Amniotic stem cell (primary cell): ENCODE data around the gene GIMAP6.
"Not testable (repeated sequence)": the region's sequence is repeated elsewhere in the genome, so short reads cannot be mapped to it uniquely, and the experiment has no call there.

Experiments
- DNase-seq: peaks from one replicate; lab custom pipeline; 2025; lab: John Stamatoyannopoulos, UW

Gene GIMAP6

DNA sequence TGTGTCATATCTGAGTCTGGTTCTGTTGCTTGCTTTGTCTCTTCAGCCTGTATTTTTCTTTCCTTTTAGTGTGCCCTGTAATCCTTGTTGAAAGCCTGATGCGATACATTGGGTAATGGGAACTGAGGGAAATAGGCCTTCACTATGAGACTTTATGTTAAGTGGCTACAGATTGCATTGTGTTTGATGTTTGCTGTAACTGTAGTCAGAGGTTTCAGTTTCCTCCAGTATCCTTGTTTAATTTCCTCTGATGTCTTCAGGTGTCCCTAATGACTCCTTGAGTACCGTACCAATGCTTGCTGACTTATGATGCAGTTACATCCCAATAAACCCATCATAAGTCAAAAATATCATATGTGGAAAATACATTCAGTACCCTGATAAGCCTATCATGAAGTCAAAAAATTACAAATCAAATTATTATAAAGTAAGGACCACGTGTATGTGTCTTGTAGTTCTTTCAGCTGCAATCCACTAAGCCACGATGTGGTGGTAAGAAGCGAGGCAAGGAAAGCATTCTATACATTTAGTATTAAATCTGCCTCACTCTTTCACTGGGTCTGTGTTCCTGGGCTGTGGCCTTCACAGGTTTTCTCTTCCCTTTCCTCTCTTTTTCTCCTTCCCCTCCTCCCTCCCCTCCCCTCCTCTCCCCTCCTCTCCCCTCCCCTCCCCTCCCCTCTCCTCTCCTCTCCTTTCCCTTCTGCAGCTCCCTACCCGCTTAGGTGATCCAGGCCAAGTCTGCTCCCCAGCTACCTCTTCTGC, 13.3 kb upstream of the GIMAP6 start:
- DNase-seq = no peak

DNA sequence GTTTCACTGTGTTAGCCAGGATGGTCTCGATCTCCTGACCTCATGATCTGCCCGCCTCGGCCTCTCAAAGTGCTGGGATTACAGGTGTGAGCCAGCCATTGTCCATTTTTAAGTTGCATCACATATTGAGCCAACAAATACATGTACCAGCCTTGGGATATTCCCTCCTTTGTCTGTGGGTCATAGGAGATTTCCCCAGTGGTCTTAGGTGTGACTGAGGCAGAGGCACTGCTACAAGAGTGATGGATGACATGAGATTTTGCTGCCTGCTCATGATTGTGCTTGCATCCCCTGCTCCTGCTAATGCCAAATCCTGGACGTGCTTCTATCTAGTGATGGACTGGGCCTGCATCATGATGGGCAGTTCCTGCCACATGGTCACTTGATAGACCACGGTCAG, 10.7 kb upstream of the GIMAP6 start:
- no peak for DNase-seq

DNA sequence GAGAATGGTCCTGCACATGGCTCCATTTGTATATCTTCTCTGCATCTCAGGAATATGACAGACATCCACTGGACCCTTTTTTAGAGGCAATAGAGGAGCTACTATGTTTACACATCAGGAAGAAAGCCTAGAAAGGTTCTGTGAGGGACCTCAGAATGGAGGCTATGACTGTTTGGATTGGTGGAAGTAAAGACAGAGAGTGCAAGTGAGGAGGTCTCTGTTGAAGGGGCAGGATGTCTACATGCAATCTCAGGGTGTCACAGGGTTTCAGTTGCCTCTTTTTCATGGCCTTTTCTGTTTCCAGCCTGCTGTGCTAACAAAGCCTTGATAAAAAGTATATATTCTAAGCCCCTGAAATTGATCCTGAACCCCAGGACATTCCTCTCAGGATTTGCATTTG, 9.7 kb upstream of the GIMAP6 start:
- no peak for DNase-seq

DNA sequence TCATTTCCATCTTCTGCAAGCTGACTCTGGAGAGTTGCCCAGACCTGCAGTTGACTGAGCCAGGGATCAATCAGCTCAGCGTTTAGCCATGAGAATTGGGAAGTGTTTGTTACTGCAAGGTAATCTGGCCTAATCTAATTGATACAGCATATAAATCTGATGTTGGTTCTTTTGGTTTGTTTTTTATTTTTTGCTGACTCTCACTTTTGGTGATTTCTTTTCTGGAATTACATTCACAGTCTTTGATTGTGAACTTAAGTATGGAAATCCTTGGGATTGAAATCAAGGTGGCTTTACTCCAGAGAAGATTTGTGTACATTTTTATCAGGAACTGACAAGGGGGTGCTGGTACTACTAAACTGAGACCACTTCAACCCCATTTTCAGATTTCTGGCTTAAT, 1.7 kb upstream of the GIMAP6 start:
- DNase-seq = no peak

DNA sequence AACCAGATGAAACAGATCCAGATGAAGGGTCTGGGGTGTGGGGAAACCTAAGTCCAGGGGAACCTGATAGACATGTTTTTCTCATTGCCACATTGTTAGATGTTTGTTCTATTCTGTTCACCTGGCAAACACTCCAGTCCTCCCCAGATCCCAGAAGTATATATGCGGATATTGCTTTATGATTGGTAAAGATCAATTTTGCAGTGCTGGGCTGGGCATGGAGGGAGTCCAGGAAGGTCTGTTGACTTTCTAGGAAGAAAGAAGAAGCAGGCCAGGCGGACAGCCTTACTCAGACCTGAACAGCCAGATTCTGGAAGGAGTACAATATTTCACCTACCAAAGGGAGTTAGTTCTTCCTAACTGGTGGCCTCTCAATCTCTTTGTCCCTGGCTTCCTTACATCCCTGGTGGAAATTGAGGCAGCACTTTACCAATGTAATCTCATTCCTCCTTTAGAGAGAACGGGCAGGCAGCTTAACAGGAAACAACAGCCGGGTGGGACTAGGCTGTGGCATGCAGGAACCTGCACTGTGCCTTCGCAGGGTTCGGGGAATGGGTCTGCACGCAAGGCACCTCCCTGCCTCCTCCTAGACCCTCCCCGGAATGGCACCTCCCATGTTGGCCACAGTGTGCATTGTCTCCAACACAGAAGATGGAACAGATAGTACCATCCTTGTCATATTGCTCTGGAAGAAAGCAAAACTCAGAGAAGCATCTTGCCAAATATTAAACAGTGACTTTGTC, 930 bp downstream of the GIMAP6 start:
- DNase-seq = no peak

DNA sequence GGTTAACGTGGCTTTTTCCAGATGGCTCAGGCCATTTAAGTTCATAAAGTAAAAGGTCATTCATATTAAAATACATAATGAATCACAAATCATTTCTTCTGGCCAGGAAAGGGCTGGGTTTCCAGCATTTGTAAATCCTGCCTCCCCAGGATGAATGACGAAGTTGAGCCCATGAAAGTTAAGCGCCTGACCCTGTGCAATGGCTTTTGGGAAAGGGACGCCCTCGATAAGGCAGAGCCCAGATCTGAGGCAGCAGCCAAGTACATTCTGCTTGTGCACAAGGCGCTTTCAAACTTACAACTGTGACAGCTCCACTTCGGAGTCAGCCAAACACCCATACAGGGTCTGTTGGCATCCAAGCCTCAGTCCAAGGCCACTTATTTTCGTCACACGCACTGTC, 2.8 kb downstream of the GIMAP6 start:
- DNase-seq = no peak

DNA sequence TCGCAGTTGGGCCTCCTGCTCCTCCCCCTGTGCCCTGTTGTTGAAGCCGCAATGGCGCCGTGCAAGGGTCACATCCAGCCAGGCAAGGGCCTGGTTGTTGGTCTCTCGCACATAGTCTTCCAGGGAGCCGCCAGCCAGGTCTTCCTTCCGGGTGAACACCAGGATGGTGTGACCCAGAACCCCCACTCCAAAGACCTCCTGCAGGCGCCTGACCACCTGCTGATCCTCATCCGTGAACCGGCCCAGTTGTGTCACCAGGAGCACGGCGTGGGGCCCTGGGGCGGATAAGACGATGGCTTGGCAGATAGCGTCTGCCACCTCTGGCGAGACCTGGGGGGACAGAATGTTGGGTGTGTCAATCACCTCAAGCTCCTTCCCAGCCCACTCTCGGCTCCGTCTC, 4.2 kb downstream of the GIMAP6 start:
- DNase-seq = no peak

DNA sequence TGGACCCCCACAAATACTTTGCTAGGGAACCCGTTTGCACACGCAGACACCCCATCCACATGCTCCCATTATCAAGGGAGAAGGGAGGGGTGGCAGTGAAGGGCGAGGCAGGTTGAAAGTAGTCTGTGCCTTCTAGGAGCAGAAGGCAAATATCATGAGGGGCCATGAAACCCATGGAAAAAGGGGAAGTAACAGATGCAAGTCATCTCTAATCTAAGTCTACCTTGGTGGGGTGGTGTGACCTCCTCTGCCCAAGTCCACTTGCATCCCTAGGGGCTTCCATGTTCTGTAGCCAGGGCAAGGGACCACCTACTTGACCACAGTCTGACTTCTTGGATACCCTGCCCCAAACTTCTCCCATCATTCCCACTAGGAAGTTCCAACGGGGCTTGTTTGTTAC, 5.5 kb downstream of the GIMAP6 start:
- DNase-seq = no peak

DNA sequence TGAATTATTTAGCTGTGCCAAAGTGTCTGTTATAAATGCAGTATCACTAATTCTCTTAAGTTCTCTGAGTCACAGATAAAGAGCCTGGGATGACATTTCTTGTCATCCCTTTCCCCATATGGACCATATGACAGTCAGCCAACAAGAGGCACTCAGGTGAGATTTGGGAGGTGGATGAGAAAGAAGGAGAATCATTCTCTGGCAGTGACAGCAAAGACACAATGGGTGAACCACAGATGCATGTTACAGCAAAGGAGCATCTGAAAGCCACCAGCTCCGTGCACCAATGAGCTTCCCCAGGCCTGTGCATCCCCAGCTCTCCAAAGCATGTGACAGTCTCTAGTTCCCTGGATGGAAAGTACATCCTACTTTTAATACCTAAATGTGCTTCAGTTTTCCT, 10.8 kb downstream of the GIMAP6 start:
- no peak for DNase-seq

DNA sequence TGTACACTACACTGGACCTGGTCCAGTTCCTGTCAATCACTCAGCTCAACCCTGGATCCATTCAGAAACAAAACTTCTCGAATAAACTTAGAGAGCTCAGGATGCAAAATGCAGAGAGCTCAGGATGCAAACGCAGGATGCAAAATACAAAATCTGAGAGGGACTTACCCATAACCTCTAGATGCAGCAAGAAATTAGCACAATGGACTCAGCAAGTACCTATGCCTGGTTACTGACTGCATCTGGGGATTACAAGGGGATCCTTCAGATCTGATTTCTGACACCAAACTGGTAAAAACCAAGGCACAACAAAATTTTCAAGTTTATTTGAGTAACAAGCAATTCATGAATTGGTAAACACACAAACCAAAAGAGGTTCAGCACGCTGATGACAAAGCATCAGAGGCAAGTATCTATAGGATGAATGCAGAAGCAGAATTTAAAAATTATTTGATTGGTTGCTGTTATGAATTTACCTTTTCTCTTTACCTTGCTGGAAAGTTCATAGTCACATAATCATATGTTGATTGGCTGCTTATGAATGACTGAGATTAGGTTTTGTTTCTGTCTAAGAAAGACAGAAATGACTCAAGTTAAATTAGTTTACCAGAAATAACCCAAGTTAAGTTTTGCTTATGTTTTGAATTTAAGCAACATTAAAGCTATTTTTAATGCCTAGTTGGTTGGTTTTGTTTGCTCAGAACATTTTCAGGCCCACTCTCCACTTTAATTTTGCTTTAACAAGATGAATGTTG, 11.4 kb downstream of the GIMAP6 start:
- no peak for DNase-seq

DNA sequence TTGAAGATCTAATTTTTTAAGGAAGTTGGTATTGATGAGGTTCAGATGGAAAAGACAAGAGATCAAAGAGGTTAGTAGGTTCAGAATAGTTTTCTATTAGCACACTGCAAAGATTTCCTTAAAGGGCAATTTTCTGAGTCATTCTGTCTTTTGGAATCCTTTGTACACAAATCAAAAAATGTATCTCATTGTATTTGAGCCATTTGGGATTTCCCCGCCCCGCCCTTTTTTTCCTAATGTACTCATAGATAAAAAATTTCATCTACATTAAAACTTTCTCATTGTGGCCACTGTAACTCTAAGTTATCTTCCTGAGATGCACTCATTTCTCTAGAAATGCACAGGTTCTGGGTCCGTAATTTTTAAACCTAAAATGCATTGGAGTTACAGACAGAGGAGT, 12.1 kb downstream of the GIMAP6 start:
- DNase-seq = no peak

DNA sequence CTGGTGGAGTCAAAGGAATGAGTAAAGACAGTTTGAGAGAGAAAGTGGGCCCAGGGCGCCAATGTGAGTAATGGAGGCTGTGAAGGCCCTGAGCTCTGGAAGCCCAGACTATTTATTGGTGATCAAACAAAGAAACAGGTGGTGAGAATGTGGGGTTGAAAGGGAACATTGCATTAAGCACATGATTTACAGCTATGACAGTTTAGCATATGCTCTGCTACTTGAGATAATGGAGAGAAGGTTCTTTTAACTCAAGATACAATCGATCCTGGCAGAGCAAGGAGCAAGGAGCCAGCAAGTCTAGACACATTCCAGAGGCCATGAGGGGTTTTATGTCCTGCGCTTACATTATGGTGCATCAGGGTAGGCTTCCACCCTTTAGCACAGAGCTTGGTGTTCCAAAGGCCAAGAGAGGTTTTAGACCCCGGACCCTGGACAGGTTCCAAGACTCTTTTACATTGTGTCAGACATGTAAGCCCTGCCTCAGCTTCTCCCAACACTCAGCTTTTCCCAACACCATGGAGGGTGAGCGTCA, 16.9 kb downstream of the GIMAP6 start:
- not testable (repeated sequence) for DNase-seq

DNA sequence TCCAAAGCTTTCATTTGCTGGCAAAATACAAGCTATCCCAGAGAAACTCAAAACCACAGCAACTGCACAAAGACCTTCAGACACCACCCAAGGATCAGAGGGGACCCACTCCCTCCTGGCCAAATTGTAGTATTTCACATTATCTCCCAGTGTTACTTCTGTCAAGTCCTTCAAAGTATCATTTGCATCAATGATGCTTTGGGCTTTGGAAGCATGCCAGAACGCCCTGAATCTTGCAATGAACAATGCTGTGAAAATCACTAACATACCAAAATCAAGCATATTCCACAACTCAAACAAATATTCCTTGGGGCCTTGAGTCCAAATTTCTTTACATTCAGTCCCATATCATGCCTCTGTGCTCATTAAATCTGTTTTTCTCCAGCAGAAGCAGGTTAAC, 17.8 kb downstream of the GIMAP6 start:
- not testable (repeated sequence) for DNase-seq

DNA sequence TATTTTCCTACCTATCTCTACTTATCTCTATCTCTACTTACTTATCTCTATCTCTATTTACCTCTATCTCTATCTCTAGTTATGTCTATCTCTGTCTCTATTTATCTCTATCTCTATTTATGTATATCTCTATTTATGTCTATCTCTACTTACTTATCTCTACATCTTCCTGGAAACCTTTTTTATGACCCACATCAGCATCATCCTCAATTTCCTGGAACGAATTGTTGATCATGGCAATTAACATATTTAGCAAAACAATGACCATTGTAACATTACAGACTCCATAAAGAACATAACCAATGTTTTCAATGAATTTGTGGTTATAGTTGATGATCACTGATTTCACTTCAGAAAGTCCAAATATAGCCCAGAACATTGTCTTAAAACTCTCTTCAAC, 18.3 kb downstream of the GIMAP6 start:
- no peak for DNase-seq

DNA sequence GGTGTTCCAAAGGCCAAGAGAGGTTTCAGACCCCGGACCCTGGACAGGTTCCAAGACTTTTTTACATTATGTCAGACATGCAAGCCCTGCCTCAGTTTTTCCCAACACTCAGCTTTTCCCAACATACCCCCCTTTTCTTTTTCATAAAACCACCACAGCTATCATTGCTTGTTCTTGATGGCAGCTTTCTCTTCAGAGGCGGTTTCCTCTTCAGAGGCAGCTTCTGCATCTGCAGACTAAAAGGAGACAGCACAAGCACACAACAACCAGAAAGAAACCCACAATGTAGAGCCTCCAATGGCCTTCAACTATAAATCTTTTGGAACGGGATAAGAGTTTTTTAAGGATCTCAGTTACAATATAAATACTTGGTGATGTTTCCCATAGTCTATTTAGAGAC, 19.3 kb downstream of the GIMAP6 start:
- DNase-seq = no peak

DNA sequence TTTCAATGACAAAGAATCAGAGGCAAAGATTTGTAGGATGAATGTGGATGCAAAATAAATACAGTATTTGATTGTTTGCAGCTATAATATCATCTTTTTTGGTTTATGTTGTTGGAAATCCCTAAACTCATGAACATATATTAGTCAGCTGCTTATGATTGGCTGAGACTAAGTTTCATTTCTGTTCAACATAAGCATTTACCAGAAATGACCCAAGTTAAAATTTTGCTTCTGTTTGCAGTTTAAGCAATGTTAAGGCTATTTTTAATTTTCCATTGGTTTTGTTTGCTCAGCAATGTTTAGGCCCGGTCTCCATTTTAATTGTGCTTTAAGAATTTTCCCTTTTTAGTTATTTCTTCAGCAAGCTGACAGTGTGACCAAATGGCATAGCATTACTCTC, 22.0 kb downstream of the GIMAP6 start:
- no peak for DNase-seq

DNA sequence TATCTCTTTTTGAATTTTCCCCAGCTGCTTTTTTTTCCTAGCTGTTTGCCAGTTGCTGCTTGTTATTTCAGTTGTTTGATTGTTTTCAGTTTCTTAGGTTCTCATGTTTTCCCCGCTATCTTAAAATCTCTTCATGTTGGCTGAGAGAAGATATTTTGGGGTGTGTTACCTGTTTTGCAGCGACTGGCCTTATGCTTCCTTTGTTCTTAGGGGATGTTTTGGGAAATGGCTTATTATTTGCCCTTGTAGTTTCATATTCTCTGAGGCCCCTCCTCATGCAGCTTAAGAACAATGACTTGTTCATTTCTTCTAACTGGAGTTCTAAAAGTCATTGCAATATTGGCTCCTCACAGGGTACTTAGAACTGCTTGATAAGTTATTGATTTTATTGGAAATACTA, 28.6 kb downstream of the GIMAP6 start:
- not testable (repeated sequence) for DNase-seq

DNA sequence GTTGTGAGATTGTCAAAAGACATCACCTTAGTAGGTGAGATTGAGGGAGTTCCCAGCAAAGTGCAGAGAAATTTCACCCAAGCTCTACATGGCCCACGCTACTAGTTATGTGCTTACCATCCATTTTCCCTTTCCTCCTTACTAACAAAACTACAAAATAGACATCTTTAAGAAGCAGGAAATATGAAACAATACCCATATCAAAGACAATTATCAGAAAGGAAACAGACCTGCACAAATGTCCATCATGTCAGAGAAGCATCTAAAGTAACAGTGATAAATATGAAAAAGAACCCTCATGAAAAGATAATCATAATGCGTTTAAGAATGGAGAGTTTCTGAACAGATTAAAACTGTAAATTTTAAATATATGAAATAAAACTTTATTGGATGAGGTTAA, 36.8 kb downstream of the GIMAP6 start:
- DNase-seq = no peak

DNA sequence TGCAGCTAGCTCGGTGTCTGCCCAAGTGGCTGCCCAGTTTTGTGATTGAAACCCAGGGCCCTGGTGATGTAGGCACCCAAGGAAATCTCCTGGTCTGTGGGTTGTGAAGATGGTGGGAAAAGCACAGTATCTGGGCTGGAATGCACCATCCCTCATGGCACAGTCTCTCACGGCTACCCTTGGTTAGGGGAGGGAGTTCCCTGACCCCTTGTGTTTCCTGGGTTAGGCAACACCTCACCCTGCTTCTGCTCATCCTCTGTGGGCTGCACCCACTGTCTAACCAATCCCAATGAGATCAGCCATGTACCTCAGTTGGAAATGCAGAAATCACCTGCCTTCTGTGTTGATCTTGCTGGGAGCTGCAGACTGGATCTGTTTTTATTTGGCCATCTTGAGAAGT, 37.4 kb downstream of the GIMAP6 start:
- no peak for DNase-seq

DNA sequence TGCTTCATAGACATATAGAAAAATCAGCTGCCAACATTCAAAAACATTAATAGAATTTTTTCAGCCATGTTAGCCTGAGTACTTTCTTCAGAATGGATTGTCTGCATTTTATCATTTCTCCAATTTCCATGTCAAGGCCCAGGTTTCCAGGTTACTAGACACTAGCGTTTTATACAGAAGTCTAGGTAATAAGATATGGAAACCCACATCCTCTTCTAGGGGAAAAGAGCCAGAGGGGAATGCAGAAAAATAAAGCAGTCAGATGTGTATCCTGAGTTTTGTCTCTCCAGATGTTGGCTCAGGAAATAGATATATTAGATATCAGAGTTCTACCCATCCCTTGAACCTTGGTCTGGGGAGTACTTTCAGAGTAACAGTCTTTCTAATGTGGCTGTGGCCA, 44.6 kb downstream of the GIMAP6 start:
- DNase-seq = no peak

DNA sequence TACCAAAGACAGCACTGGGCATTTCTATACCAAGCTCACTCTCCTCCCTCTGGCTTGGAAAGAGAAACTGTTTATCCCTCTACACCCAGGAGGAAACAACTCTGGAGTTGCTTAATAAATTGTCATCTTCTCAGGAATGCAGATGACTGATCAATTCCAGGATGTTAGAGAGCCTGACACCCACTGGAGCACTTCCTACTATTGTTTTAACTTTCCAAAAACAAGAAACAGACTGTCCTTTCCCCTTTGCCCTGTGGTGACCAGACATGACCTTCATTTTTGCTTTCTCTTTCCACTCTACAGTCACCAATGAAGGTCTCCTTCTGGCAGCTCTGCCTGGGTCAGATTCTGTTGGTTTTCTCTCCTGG, 45.4 kb downstream of the GIMAP6 start:
- DNase-seq = no peak

DNA sequence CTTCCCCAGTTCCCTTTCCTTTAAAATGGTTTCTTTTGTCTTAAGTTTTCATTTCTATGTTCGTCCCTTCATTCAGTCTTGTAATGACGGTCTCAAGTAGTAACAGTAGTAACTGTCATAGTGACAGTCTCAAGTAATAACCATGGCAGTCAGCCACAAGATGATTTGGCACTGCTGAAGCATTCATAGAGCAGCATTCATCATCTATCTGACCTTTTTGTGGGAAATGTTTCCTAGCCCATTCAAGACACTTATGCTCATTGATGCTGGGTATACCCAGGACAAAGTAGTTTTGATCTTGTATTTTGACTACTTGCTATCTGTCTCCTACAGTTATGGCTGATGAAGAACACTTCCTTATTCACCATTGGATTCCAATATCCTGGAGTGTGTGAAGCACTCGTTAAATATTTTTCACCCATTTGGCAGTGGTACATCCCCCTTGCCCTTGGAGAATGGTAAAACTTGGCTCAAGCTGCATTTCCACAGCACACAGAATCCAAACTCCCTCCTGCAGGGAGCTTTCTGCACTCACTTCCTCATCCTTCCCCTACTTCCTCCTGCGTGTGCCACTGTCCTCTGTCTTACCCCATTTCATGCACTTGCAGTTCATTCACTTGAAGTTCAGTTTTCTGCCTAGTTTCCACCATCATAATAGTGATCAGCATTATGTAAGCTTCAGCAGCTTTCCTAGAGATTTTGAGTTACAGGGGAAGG, 46.0 kb downstream of the GIMAP6 start:
- no peak for DNase-seq
